ENCODE data around the gene FBXW7.

GRCh38 chr4:152451496-152451895, 84.4 kb downstream of the FBXW7 start:
- TF ChIP-seq CTCF (IDR thresholded peaks at IDR 0.05; ENCODE audit: poor library complexity, severe bottlenecking) (no peak), EZH2 (IDR thresholded peaks at IDR 0.05; ENCODE audit: borderline replicate concordance, insufficient read depth, low read length, poor library complexity, severe bottlenecking) (no peak), TAF1 (IDR thresholded peaks at IDR 0.05; ENCODE audit: low read depth) (no peak), REST (IDR thresholded peaks at IDR 0.05; ENCODE audit: borderline replicate concordance) (no peak), RAD21 (conservative IDR thresholded peaks at IDR 0.05) (no peak)

Measured in neural cell (in vitro differentiated cells).